Measurements from ENCODE around the gene PTBP1.

The PTBP1 gene

DNA sequence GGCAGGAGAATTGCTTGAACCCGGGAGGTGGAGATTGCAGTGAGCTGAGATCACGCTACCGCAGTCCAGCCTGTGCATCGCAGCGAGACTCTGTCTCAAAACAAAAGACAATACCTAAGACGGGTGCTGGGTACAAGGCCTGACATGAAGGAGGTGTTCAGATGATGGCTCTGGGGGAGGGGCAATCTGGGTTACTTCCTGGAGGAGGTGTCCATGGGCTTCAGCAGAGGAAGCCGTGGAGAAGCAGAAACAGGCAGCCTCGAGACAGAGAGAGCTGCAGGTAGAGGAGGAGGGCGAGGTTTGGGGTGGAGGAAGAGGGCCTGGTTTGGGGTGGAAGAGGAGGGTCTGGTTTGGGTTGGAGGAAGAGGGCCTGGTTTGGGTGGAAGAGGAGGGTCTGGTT, 42.7 kb upstream of the PTBP1 start:
- Histone ChIP-seq H3F3A (ENCODE audit: insufficient read depth) (no peaks in the 10 kb centered on the region), H3K27me3 (ENCODE audit: low read length) (no peaks in the 10 kb centered on the region), H3K4me2 (ENCODE audit: low read depth, low read length, poor library complexity, severe bottlenecking) (no peak overlapping the region), H4K20me1 (ENCODE audit: low read depth, low read length) (no peaks in the 10 kb centered on the region), H3K36me3 (ENCODE audit: low read length) (no peaks in the 10 kb centered on the region), H3K9me3 (ENCODE audit: insufficient read depth, low read length) (no peaks in the 10 kb centered on the region), H3K79me2 (ENCODE audit: insufficient read depth, low read length) (no peaks in the 10 kb centered on the region), H3K9me2 (replicated peaks; ENCODE audit: insufficient read depth, low read length) (no peaks in the 10 kb centered on the region), H3K4me3 (ENCODE audit: insufficient read depth, low read length, poor library complexity, severe bottlenecking) (no peak overlapping the region), H3K9ac (ENCODE audit: low read length) (no peak overlapping the region), H2AFZ (ENCODE audit: low read depth, low read length, severe bottlenecking) (no peak overlapping the region), H3K27ac (ENCODE audit: low read depth, low read length) (no peak overlapping the region)
- TF ChIP-seq, protein P1, sequence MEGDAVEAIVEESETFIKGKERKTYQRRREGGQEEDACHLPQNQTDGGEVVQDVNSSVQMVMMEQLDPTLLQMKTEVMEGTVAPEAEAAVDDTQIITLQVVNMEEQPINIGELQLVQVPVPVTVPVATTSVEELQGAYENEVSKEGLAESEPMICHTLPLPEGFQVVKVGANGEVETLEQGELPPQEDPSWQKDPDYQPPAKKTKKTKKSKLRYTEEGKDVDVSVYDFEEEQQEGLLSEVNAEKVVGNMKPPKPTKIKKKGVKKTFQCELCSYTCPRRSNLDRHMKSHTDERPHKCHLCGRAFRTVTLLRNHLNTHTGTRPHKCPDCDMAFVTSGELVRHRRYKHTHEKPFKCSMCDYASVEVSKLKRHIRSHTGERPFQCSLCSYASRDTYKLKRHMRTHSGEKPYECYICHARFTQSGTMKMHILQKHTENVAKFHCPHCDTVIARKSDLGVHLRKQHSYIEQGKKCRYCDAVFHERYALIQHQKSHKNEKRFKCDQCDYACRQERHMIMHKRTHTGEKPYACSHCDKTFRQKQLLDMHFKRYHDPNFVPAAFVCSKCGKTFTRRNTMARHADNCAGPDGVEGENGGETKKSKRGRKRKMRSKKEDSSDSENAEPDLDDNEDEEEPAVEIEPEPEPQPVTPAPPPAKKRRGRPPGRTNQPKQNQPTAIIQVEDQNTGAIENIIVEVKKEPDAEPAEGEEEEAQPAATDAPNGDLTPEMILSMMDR (IDR thresholded peaks at IDR 0.05; ENCODE audit: insufficient read depth, low read length, poor library complexity, severe bottlenecking), result no peak
- TF ChIP-seq EZH2phosphoT487 (conservative IDR thresholded peaks at IDR 0.05; ENCODE audit: low read length), result no peak

DNA sequence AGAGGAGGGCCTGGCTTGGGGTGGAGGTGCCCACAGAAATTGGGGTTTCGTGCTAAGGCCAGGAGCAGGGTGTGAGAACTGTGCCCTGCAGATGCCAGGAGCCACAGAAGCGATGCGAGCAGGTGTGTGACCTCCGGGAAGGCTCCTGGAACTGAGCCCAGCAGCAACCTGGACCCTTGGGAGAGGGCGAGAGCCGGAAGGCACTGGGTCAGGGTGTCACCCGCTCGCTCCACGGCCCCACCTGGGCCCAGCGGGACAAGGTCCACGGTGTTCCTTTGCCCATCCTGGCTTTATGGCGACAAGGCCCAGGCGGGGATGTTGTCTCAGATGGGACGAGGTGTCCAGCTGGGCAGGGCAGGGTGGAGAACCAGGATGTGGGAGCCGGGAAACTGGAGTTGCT, 42.2 kb upstream of the PTBP1 start:
- Histone ChIP-seq H3K27ac (ENCODE audit: low read depth, low read length) (no peak overlapping the region), H4K20me1 (ENCODE audit: low read depth, low read length) (no peaks in the 10 kb centered on the region), H3F3A (ENCODE audit: insufficient read depth) (no peaks in the 10 kb centered on the region), H3K4me2 (ENCODE audit: low read depth, low read length, poor library complexity, severe bottlenecking) (no peak overlapping the region), H3K27me3 (ENCODE audit: low read length) (no peaks in the 10 kb centered on the region), H3K9me3 (ENCODE audit: insufficient read depth, low read length) (no peaks in the 10 kb centered on the region), H3K79me2 (ENCODE audit: insufficient read depth, low read length) (no peaks in the 10 kb centered on the region), H3K4me3 (ENCODE audit: insufficient read depth, low read length, poor library complexity, severe bottlenecking) (no peak overlapping the region), H2AFZ (ENCODE audit: low read depth, low read length, severe bottlenecking) (no peak overlapping the region), H3K9me2 (replicated peaks; ENCODE audit: insufficient read depth, low read length) (no peaks in the 10 kb centered on the region), H3K36me3 (ENCODE audit: low read length) (no peaks in the 10 kb centered on the region), H3K9ac (ENCODE audit: low read length) (no peak overlapping the region)
- TF ChIP-seq EZH2phosphoT487 (conservative IDR thresholded peaks at IDR 0.05; ENCODE audit: low read length), result no peak
- TF ChIP-seq, protein P1 (IDR thresholded peaks at IDR 0.05; ENCODE audit: insufficient read depth, low read length, poor library complexity, severe bottlenecking), result no peak

DNA sequence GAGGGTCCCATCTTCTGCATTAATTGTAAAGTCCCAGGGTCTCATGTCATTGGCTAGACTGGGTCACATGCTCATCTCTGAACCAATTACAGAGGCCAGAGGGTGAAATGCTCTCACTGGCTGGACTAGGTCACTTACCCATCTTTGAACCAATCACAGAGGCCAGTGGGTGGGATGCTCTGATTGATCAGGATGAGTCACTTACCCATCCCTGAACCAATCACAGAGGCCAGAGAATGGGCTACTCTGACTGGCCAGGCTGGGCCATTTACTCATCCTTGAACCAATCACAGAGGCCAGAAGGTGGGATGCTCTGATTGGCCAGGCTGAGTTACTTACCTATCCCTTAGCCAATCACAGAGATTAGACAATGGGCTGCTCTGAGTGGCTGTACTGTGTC, 41.0 kb upstream of the PTBP1 start:
- no peak overlapping the region for H3K9ac ChIP-seq (ENCODE audit: low read length)
- H3K9me3 ChIP-seq (ENCODE audit: insufficient read depth, low read length), result no peaks in the 10 kb centered on the region
- no peaks in the 10 kb centered on the region for H3K79me2 ChIP-seq (ENCODE audit: insufficient read depth, low read length)
- no peak overlapping the region for H3K27ac ChIP-seq (ENCODE audit: low read depth, low read length)
- H4K20me1 ChIP-seq (ENCODE audit: low read depth, low read length), result no peaks in the 10 kb centered on the region
- H3K4me2 ChIP-seq (ENCODE audit: low read depth, low read length, poor library complexity, severe bottlenecking), result no peak overlapping the region
- no peak overlapping the region for H2AFZ ChIP-seq (ENCODE audit: low read depth, low read length, severe bottlenecking)
- no peak overlapping the region for H3K4me3 ChIP-seq (ENCODE audit: insufficient read depth, low read length, poor library complexity, severe bottlenecking)
- H3K36me3 ChIP-seq (ENCODE audit: low read length), result no peaks in the 10 kb centered on the region
- H3K9me2 ChIP-seq (replicated peaks; ENCODE audit: insufficient read depth, low read length), result no peaks in the 10 kb centered on the region
- no peaks in the 10 kb centered on the region for H3K27me3 ChIP-seq (ENCODE audit: low read length)
- TF ChIP-seq EZH2phosphoT487 (conservative IDR thresholded peaks at IDR 0.05; ENCODE audit: low read length), result no peak
- TF ChIP-seq, protein P1 (IDR thresholded peaks at IDR 0.05; ENCODE audit: insufficient read depth, low read length, poor library complexity, severe bottlenecking), result no peak
- H3F3A ChIP-seq (ENCODE audit: insufficient read depth), result no peaks in the 10 kb centered on the region

Measured in SU-DHL-6 (cell line).